ENCODE data around the gene IL17RC.
"Not testable (repeated sequence)": the region's sequence is repeated elsewhere in the genome, so short reads cannot be mapped to it uniquely, and the experiment has no call there.

IL17RC gene

DNA sequence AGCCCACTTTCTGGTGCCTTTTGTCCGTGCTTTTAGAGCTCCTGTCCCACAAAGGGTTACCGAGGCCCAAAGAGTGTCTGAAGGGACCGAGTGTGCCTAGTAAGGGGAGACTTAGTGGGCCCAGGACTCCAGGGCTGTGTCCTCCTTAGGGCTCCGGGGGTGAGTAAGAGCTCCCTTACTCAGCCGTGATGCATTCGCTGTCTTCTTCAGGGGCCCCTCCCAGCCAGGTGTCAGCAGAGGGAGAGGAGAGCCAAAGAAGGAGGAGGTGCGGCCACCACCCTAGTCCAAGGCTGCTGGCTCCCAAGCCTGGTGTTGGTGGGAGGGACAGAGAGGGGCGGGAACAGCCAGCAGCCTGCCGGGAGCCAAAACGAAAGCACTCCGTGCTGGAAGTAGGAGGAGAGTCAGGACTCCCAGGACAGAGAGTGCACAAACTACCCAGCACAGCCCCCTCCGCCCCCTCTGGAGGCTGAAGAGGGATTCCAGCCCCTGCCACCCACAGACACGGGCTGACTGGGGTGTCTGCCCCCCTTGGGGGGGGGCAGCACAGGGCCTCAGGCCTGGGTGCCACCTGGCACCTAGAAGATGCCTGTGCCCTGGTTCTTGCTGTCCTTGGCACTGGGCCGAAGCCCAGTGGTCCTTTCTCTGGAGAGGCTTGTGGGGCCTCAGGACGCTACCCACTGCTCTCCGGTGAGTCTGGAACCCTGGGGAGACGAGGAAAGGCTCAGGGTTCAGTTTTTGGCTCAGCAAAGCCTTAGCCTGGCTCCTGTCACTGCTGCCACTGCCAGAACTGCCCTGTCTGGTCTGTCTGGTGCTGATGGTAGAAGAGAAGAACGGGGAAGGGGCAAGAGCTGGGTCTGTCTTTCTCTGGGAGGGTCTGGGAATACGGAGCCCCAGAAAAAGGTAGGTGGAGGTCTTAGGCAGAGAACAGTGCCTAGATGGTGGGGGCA is at the start of gene IL17RC:
Gene IL17RC, plus strand, starts transcription at position 365 of the 947 bp plus-strand sequence. Its CDS starts 218 bp downstream, at position 583.
- peak; percentile 21 for DNase-seq (ENCODE audit: low read depth)

DNA sequence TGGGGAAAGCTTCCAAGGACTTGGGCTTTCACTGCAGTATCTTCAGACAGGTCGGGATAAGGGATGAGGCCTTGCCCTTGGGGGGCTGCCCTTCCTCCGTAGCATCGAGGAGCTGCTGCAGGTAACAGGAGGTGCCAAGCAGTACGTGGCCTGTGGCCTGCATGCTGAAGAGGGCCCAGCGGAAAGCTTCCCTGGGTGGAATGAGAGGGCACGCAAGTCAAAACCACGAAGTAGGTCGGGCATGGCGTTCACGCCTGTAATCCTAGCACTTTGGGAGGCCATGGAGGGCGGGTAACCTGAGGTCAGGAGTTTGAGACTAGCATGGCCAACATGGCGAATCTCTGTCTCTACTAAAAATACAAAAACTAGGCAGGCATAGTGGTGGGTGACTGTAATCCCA is 49.8 kb upstream of the IL17RC start:
- DNase-seq (ENCODE audit: low read depth): no peak

GRCh38 chr3:9869955-9870354 is 46.9 kb upstream of the IL17RC start:
- DNase-seq (ENCODE audit: low read depth): no peak

- no peak for DNase-seq (ENCODE audit: low read depth)
These were observed 45.9 kb upstream of the IL17RC start for GRCh38 chr3:9870978-9871377.

DNA sequence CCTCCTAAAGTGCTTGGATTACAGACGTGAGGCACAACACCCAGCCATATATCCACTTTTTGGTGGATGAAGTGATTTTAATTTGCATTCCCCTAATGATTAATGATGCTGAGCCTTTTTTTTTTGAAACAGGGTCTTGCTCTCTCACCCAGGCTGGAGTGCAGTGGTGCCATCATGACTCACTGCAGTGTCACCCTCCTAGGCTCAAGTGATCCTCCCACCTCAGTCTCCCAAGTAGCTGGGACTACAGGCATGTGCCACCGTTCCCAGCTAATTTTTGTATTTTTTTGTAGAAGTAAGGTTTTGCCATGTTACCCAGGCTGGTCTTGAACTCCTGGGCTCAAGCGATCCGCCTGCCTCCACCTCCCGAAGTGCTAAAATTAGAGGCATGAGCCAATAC is 44.8 kb upstream of the IL17RC start:
- DNase-seq (ENCODE audit: low read depth): not testable (repeated sequence)

DNA sequence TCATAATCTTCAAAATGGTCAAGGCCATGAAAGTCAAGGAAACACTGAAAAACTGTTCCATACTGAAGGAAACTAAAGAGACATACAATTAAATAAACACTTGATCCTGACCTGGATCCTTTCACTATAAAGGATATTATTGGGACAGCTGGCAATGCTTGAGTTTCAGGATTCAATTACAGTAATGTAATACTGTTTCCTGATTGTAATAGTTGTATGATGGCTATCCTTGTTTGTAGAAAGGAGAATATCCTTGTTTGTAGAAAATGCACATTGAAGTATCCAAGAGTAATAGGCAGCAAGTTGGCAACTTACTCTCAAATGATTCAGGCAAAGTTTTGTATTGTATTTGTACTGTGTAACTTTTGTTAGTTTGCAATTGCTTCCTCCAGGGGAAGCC is 41.5 kb upstream of the IL17RC start:
- DNase-seq (ENCODE audit: low read depth): no peak

DNA sequence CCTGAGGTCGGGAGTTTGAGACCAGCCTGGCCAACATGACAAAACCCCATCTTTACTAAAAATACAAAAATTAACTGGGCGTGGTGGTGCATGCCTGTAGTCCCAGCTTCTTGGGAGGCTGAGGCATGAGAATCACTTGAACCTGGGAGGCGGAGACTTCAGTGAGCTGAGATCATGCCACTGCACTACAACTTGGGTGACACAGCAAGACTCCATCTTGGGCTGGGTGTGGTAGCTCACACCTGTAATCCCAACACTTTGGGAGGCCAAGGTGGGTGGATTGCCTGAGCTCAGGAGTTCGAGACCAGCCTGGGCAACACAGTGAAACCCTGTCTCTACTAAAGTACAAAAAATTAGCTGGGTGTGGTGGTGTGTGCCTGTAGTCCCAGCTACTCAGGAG is 40.6 kb upstream of the IL17RC start:
- not testable (repeated sequence) for DNase-seq (ENCODE audit: low read depth)

- DNase-seq (ENCODE audit: low read depth): no peak
These were observed 39.9 kb upstream of the IL17RC start for GRCh38 chr3:9876991-9877390.

GRCh38 chr3:9878700-9879099 is 38.2 kb upstream of the IL17RC start:
- no peak for DNase-seq (ENCODE audit: low read depth)

GRCh38 chr3:9879830-9880549 is 36.9 kb upstream of the IL17RC start, which contains the start of gene CIDEC:
Gene CIDEC, minus strand, starts transcription at chr3:9880253. Its CDS starts 1,767 bp downstream, at chr3:9878486.
- no peak for DNase-seq (ENCODE audit: low read depth)

DNA sequence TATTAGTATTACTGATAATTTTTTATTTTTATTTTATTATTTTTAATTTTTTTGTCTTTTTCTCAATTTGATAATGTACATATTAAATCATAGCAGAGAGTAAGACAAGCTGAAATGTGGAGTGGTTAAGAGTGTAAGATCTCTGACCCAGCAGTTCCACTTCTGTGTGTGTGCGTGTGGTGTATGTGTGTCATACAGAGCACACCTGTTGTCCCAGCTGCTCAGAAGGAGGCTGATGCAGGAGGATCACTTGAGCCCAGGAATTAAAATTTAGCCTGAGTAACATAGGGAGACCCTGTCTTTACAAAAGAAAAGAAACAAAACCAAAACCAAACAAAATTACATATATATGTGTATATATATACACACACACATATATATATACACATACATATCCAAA is 35.5 kb upstream of the IL17RC start:
- no peak for DNase-seq (ENCODE audit: low read depth)

DNA sequence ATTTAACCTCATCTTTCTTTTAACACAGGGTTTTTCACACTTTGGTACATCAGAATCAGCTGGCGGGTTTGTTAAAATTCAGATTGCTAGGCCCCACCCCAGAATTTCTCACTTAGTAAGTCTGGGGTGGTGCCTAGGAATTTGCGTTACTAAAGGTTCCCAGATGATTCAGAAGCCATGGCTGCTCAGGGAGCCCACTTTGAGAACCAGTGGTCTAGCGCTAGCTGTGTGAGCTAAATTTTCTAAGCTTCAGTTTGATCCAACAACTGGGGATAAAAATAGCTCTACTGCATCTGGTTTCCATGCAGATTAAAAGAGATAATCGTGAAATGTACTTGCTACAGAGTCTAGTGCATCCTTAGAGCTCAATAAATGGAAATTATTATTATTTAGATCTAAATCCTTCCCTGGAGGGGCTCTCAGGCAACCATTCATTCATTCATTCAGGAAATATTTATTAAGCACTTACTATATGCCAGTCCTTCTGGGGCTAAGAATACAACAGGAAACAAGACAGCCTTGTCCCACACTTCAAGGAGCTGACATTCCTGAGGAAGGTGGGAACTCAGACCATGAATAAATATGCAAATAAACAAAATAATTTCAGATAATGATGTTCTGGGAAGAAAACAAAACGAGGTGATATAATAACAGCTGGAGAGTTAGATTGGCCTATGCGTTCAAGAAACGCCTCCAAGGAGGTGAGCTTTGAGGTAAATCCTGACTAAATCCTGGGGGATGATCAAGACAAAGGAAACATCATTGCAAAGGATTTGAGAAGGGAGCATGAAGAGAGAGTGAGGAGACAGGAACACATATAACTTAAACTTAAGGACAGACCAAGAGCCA is 33.0 kb upstream of the IL17RC start:
- no peak for DNase-seq (ENCODE audit: low read depth)

- DNase-seq (ENCODE audit: low read depth): no peak
These were observed 32.2 kb upstream of the IL17RC start for GRCh38 chr3:9884555-9885165.

DNA sequence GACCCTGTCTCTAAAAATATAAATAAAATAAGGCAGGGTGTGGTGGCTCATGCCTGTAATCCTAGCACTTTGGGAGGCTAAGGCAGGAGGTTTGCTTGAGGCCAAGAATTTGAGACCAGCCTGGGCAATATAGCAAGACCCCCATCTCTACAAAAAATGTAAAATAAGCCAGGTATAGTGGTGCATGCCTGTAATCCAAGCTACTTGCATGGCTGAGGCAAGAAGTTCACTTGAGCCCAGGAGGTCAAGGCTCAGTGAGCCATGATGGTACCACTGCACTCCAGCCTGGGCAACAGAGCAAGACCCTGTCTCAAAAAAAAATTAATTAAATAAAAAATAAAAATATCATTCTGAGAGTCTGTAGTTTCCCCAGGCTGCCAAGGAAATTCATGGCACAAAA is 30.6 kb upstream of the IL17RC start:
- no peak for DNase-seq (ENCODE audit: low read depth)

DNA sequence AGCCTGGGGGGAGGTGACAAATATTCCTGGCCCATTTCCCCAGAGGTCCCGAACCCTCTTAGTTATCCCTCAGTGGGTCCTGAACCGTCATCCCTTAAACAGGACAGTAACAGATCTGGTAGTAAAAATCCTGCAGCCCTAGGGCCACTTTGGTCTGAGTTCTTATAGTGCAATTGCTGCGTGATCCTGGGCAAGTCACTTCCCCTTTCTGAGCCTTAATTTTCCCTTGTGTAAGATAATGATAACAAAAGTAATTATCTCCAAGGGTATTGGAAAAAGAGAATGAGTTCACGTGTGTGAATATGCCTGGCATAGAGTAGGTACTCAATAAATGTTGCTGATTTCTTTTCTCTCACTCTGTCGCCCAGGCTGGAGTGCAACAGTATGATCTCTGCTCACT is 29.4 kb upstream of the IL17RC start:
- DNase-seq (ENCODE audit: low read depth): no peak

DNA sequence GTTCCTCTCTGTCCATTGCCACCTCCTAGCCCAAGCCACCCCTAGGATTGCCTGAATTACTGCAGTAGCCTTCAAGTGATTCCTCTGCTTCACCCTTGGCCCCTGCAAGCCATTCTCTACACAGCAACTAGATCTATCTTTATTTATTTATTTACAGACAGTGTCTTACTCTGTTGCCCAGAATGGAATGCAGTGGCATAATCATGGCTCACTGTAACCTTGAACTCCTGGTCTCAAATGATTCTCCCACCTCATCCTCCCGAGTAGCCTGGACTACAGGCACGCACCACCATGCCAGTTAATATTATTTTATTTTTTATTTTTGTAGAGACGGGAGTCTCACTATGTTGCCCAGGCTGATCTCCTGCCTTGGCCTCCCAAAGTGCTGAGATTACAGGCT is 28.4 kb upstream of the IL17RC start:
- no peak for DNase-seq (ENCODE audit: low read depth)

DNA sequence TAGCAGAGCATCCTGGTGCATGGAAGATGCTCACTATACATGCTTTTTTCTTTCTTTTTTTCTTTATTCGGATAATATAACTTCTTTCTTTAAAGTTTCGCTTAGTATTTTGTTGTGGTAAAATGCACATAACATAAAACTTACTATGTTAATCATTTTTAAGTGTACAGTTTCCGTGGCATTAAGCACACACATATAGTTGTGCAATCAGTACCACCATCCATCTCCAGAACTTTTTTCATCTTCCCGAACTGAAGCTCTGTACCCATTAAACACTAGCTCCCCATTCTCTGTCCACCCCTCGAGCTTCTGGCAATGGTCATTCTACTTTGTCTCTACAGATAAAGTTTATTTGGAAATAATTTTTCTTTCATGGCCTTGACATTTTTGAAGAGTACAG is 27.5 kb upstream of the IL17RC start:
- DNase-seq (ENCODE audit: low read depth): no peak

- DNase-seq (ENCODE audit: low read depth): peak; percentile 86
These were observed 26.4 kb upstream of the IL17RC start, which contains the start of gene JAGN1 for GRCh38 chr3:9890249-9891071. Gene JAGN1, plus strand, starts transcription at chr3:9890610. Its CDS starts 113 bp downstream, at chr3:9890723.

- DNase-seq (ENCODE audit: low read depth): no peak
These were observed 25.8 kb upstream of the IL17RC start for GRCh38 chr3:9891072-9891622.

DNA sequence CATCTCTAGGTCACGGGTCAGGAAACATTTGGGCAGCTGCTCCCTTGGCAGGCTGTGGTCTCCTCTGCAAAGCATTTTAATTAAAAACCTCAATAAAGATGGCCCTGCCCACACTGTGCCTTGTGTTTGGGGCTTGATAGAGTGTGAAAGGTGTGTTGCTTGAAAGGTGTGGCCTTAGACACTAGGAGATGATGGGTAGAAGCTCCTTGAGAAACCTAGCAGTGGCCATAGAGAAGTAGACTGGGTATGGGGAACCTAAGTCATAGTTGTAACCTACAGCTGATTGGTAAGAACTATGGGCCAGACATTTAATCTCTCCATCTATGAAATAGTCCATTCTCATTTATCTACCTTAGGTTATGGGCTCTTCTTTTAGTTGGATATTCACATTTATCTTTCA is 23.2 kb upstream of the IL17RC start:
- no peak for DNase-seq (ENCODE audit: low read depth)

All from stimulated activated CD8-positive, alpha-beta memory T cell treated with anti-CD3 and anti-CD28 coated beads, Interleukin-12 subunit alpha, Interleukin-12 subunit beta, amount 100 ng/mL, for 4 hours (primary cell).